NT2/D1 (cell line): ENCODE results near the gene MYO15B.

Experiments used
- SUZ12 ChIP-seq: IDR thresholded peaks from 2 replicates; pipeline ENCODE4 v1.6.1; 2011; ENCODE audit not compliant: insufficient read length, insufficient read depth; ENCODE audit errors: extremely low read depth
- YY1 ChIP-seq: IDR thresholded peaks from 2 replicates; pipeline ENCODE4 v1.6.1; 2011; ENCODE audit not compliant: insufficient read length, insufficient read depth
- ZNF274 ChIP-seq: IDR thresholded peaks from 2 replicates; pipeline ENCODE4 v1.6.1; 2011; ENCODE audit warnings: mild to moderate bottlenecking, low read depth, low read length

DNA sequence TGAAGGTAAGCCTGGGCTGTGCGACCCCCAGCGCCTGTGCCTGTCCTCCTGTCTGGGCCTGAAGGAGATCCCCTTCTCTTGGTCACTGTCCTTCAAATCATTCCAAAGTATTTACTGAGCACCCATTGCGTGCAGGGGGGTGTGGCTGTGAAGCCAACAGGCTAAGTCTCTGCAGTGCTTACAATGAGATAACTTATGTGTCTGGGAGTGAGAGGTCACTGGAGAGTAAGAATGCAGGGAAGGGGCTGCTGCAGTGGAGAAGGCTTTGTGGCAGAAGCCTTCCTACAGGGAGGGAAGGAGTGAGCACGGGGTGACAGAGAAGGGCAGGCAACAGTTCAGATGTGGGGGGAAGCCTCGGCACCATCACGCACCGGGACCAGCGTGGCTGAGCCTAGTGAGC, 34.5 kb downstream of the MYO15B start:
- TF ChIP-seq SUZ12: no peak
- no peak for TF ChIP-seq YY1
- TF ChIP-seq ZNF274: no peak
